Stomach (tissue), 4 donors: ENCODE results near the gene ZFP36L2.

Source experiments
- EP300 ChIP-seq: sonication (generic); formaldehyde crosslinking; IDR thresholded peaks from one replicate; pipeline ENCODE4 v1.6.1; 2017; ENCODE audit warnings: antibody characterized with exemption
- POLR2A ChIP-seq, 4 donors: fragments of 450-650 bp; IDR thresholded peaks; one replicate each; pipeline ENCODE4 v1.6.1; 2016; ENCODE audit warnings: antibody characterized with exemption in 4 of 4, control low read depth in 2 of 4, mild to moderate bottlenecking in 1 of 4, moderate library complexity in 1 of 4
- TF ChIP-seq, protein P1 (sequence below), 7 experiments: fragments of 450-650 bp in 4 of 7; fragments of 200-600 bp in 3 of 7; sonication (generic) in 3 of 7; IDR thresholded peaks; one replicate each; pipeline ENCODE4 v1.5.1; 2016 to 2019; ENCODE audit warnings: antibody characterized with exemption in 7 of 7, control low read depth in 2 of 7, mild to moderate bottlenecking in 1 of 7

DNA sequence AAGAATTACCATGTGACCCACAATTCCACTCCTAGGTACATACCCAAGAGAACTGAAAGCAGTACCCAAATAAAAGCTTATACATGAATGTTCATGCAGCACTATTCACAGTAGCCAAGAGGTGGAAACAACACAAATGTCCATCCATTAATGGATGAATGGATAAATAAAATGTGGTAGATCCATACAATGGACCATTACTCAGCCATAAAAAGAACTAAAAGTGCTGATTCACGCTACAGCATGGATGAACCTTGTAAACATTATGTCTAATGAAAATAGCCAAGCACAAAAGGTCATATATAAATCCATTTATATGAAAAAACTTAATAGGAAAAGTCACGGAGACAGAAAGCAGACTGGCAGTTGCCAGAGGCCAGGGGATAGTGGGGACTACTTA is 23.6 kb upstream of the ZFP36L2 start:
- TF ChIP-seq, protein P1, sequence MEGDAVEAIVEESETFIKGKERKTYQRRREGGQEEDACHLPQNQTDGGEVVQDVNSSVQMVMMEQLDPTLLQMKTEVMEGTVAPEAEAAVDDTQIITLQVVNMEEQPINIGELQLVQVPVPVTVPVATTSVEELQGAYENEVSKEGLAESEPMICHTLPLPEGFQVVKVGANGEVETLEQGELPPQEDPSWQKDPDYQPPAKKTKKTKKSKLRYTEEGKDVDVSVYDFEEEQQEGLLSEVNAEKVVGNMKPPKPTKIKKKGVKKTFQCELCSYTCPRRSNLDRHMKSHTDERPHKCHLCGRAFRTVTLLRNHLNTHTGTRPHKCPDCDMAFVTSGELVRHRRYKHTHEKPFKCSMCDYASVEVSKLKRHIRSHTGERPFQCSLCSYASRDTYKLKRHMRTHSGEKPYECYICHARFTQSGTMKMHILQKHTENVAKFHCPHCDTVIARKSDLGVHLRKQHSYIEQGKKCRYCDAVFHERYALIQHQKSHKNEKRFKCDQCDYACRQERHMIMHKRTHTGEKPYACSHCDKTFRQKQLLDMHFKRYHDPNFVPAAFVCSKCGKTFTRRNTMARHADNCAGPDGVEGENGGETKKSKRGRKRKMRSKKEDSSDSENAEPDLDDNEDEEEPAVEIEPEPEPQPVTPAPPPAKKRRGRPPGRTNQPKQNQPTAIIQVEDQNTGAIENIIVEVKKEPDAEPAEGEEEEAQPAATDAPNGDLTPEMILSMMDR (IDR thresholded peaks at IDR 0.05) = no peak
- TF ChIP-seq EP300 (no peak), POLR2A (IDR thresholded peaks at IDR 0.05) (no peak)
